HFFc6 (cell line): ENCODE measurements around the gene PHOX2B. TPM values are rescaled to one million over a fixed set of nuclear protein-coding genes. Genes with fewer than 3 reads are reported as not detected.

Source experiments
- DNase-seq: peaks from one replicate; pipeline ENCODE4 v3.0.0-alpha.2; 2018
- H3K27ac Mint-ChIP-seq: 2 replicates; pipeline ENCODE4 v1.8.0; 2020; ENCODE audit warnings: mild to moderate bottlenecking, mixed read lengths
- H3K27me3 Mint-ChIP-seq: 2 replicates; pipeline ENCODE4 v1.8.0; 2021; ENCODE audit warnings: mild to moderate bottlenecking, moderate library complexity, mixed read lengths; ENCODE audit not compliant: insufficient read depth
- H3K36me3 Mint-ChIP-seq: 2 replicates; pipeline ENCODE4 v1.8.0; 2021; ENCODE audit warnings: low read depth, mixed read lengths
- H3K4me1 Mint-ChIP-seq: 2 replicates; pipeline ENCODE4 v1.8.0; 2020; ENCODE audit warnings: low read depth, mixed read lengths
- H3K4me3 Mint-ChIP-seq: 2 replicates; pipeline ENCODE4 v1.8.0; 2020; ENCODE audit warnings: mild to moderate bottlenecking, moderate library complexity, mixed read lengths
- H3K9me3 Mint-ChIP-seq: 2 replicates; pipeline ENCODE4 v1.8.0; 2020; ENCODE audit warnings: mild to moderate bottlenecking, mixed read lengths
- total RNA-seq, 6 experiments: library from RNA; stranded (reverse); fragmentation: NEBNext Ultra II Directional; extraction: Animal tissue kit (Norgen Biotek cat#: 25700); gene quantifications; 2 replicates in 1 of 6; 3 replicates in 5 of 6; pipeline ENCODE4 v1.2.3, GENCODE V29; 2021
- TF ChIP-seq, protein P1 (sequence below): fragments of 200-600 bp; sonication (generic); IDR thresholded peaks from 2 replicates; pipeline ENCODE4 v1.5.0; 2021; ENCODE audit warnings: antibody characterized with exemption, mild to moderate bottlenecking

Gene PHOX2B
- total RNA-seq, 6 experiments from 2014 or later = not detected

DNA sequence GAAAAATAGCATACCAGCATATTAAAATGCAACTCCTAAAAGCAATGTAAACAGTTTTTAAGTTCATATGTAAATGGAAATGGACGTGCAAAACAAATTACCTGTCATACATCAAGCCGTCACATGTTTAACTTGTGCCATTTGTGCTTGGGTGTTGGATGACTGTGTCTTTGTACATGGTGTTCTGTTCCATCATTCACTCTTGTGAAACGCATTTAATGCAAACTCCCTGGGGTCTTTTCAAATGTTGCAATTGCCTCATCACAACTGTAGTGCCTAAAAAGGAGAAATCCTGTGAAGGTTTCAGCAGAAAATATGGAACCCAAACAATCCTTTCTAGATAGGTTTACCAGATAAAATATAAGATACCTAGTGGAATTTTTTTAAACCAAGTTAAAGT lies 52.4 kb downstream of the PHOX2B start:
- Mint-ChIP-seq H3K4me3 (no peak overlapping the region), H3K27ac (no peak overlapping the region), H3K9me3 (no peaks in the 10 kb centered on the region), H3K36me3 (peaks cover 5% of the 10 kb centered on the region; the same call in 1 of the 2 replicates), H3K27me3 (peaks cover 5% of the 10 kb centered on the region), H3K4me1 (peaks cover 10% of the 10 kb centered on the region)
- no peak for DNase-seq
- TF ChIP-seq, protein P1, sequence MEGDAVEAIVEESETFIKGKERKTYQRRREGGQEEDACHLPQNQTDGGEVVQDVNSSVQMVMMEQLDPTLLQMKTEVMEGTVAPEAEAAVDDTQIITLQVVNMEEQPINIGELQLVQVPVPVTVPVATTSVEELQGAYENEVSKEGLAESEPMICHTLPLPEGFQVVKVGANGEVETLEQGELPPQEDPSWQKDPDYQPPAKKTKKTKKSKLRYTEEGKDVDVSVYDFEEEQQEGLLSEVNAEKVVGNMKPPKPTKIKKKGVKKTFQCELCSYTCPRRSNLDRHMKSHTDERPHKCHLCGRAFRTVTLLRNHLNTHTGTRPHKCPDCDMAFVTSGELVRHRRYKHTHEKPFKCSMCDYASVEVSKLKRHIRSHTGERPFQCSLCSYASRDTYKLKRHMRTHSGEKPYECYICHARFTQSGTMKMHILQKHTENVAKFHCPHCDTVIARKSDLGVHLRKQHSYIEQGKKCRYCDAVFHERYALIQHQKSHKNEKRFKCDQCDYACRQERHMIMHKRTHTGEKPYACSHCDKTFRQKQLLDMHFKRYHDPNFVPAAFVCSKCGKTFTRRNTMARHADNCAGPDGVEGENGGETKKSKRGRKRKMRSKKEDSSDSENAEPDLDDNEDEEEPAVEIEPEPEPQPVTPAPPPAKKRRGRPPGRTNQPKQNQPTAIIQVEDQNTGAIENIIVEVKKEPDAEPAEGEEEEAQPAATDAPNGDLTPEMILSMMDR = no peak

Other genes starting within 250 kb of the PHOX2B start
- gene LIMCH1, start 210.6 kb downstream of the PHOX2B start, total RNA-seq = 100 to 1,000 TPM in 4 of 6 experiments, 10 to 100 TPM in 2; 14.4 to 236 (median 205) TPM
- 10 to 100 TPM; 48.7 to 74.4 (median 62.9) TPM for gene TMEM33, start 186.7 kb upstream of the PHOX2B start, total RNA-seq
- gene DCAF4L1, start 233.0 kb upstream of the PHOX2B start, total RNA-seq = under 1 TPM in 3 of 6 experiments, not detected in 3; 0.02 to 0.06 (median 0.05) TPM
- 10 to 100 TPM; 69.9 to 73.3 (median 70.3) TPM for gene SLC30A9, start 241.8 kb upstream of the PHOX2B start, total RNA-seq